Measurements from ENCODE around the gene ADGRF1.
"Not testable (repeated sequence)": the region's sequence is repeated elsewhere in the genome, so short reads cannot be mapped to it uniquely, and the experiment has no call there.

The ADGRF1 gene

GRCh38 chr6:47061309-47062300 is 19.5 kb upstream of the ADGRF1 start:
- no peak for DNase-seq

- no peak for DNase-seq
Observed at GRCh38 chr6:47059216-47059885, 17.2 kb upstream of the ADGRF1 start.

- no peak for DNase-seq
Observed at GRCh38 chr6:47057830-47058540, 15.9 kb upstream of the ADGRF1 start.

GRCh38 chr6:47056832-47057231 is 14.7 kb upstream of the ADGRF1 start:
- DNase-seq = no peak

- not testable (repeated sequence) for DNase-seq
Observed at GRCh38 chr6:47054302-47054701, 12.2 kb upstream of the ADGRF1 start.

GRCh38 chr6:47048638-47049037 is 6.5 kb upstream of the ADGRF1 start:
- no peak for DNase-seq

GRCh38 chr6:47047479-47048407 is 5.6 kb upstream of the ADGRF1 start:
- DNase-seq = no peak

GRCh38 chr6:47047097-47047478 is 5.0 kb upstream of the ADGRF1 start:
- no peak for DNase-seq

- DNase-seq = no peak
Observed at GRCh38 chr6:47044397-47044796, 2.3 kb upstream of the ADGRF1 start.

GRCh38 chr6:47043286-47043685 is 1.2 kb upstream of the ADGRF1 start:
- DNase-seq = no peak

GRCh38 chr6:47041741-47042140 is 391 bp downstream of the ADGRF1 start:
- no peak for DNase-seq

- DNase-seq = no peak
Observed at GRCh38 chr6:47034926-47035325, 7.2 kb downstream of the ADGRF1 start.

- DNase-seq = no peak
Observed at GRCh38 chr6:47034421-47034820, 7.7 kb downstream of the ADGRF1 start.

GRCh38 chr6:47032974-47033765 is 9.0 kb downstream of the ADGRF1 start:
- no peak for DNase-seq

- no peak for DNase-seq
Observed at GRCh38 chr6:47031656-47032055, 10.5 kb downstream of the ADGRF1 start.

- no peak for DNase-seq
Observed at GRCh38 chr6:47029865-47030561, 12.1 kb downstream of the ADGRF1 start.

GRCh38 chr6:47028835-47029360 is 13.2 kb downstream of the ADGRF1 start:
- no peak for DNase-seq

- DNase-seq = no peak
Observed at GRCh38 chr6:47027315-47027714, 14.8 kb downstream of the ADGRF1 start.

GRCh38 chr6:47026679-47027078 is 15.5 kb downstream of the ADGRF1 start:
- no peak for DNase-seq

GRCh38 chr6:47023573-47023972 is 18.6 kb downstream of the ADGRF1 start:
- no peak for DNase-seq

- DNase-seq = no peak
Observed at GRCh38 chr6:47022191-47022590, 19.9 kb downstream of the ADGRF1 start.

All from activated naive CD4-positive, alpha-beta T cell (primary cell).